ENCODE data around the gene TRPM6.

The TRPM6 gene

DNA sequence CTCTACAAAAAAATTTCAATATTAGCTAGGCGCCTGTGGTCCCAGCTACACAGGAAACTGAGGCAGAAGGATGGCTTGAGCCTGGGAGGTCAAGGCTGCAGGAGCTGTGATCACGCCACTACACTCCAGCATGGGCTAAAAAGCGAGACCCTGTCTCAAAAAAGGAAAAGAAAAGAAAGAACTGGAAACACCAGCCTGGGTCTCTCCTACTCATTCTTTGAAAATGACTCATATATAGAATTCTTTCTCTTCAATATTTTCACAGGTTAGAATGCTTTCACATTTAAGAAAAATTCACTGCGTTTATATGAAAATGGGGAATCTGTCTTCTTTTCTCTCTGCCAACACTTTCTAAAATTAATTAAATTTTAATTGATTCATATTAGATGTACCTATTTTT, 115.6 kb downstream of the TRPM6 start:
- no peaks in the 10 kb centered on the region for H3K27me3 ChIP-seq (ENCODE audit: low read length)
- H3K79me2 ChIP-seq (ENCODE audit: insufficient read depth, low read length) = no peaks in the 10 kb centered on the region
- H3K4me2 ChIP-seq (ENCODE audit: low read depth, low read length, poor library complexity, severe bottlenecking) = no peak overlapping the region
- H3K4me3 ChIP-seq (ENCODE audit: insufficient read depth, low read length, poor library complexity, severe bottlenecking) = no peak overlapping the region
- no peaks in the 10 kb centered on the region for H3K36me3 ChIP-seq (ENCODE audit: low read length)
- H4K20me1 ChIP-seq (ENCODE audit: low read depth, low read length) = no peaks in the 10 kb centered on the region
- H3K9me2 ChIP-seq (replicated peaks; ENCODE audit: insufficient read depth, low read length) = no peaks in the 10 kb centered on the region
- H3K9ac ChIP-seq (ENCODE audit: low read length) = no peak overlapping the region
- TF ChIP-seq EZH2phosphoT487 (conservative IDR thresholded peaks at IDR 0.05; ENCODE audit: low read length) = no peak
- TF ChIP-seq, protein P1, sequence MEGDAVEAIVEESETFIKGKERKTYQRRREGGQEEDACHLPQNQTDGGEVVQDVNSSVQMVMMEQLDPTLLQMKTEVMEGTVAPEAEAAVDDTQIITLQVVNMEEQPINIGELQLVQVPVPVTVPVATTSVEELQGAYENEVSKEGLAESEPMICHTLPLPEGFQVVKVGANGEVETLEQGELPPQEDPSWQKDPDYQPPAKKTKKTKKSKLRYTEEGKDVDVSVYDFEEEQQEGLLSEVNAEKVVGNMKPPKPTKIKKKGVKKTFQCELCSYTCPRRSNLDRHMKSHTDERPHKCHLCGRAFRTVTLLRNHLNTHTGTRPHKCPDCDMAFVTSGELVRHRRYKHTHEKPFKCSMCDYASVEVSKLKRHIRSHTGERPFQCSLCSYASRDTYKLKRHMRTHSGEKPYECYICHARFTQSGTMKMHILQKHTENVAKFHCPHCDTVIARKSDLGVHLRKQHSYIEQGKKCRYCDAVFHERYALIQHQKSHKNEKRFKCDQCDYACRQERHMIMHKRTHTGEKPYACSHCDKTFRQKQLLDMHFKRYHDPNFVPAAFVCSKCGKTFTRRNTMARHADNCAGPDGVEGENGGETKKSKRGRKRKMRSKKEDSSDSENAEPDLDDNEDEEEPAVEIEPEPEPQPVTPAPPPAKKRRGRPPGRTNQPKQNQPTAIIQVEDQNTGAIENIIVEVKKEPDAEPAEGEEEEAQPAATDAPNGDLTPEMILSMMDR (IDR thresholded peaks at IDR 0.05; ENCODE audit: insufficient read depth, low read length, poor library complexity, severe bottlenecking) = no peak
- no peaks in the 10 kb centered on the region for H3F3A ChIP-seq (ENCODE audit: insufficient read depth)
- H3K27ac ChIP-seq (ENCODE audit: low read depth, low read length) = no peak overlapping the region
- H2AFZ ChIP-seq (ENCODE audit: low read depth, low read length, severe bottlenecking) = no peak overlapping the region
- no peaks in the 10 kb centered on the region for H3K9me3 ChIP-seq (ENCODE audit: insufficient read depth, low read length)

DNA sequence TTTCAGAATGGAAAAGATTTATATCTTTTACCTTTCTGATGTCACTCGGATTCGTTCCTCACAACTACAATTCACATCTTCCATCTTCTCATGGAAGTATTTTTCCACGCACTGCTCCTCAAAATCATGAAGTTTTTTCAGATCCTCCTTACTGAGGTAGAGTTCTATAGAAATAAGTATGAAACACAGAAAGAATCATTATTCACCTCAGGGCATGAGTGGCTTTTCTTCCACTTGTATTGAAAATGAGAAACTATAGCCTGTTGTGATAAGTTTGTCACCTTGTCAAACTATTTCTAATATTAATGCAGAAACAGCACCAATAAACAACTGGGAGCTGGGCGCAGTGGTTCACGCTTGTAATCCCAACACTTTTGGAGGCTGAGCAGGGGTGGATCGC, 116.0 kb downstream of the TRPM6 start:
- Histone ChIP-seq H3K36me3 (ENCODE audit: low read length) (no peaks in the 10 kb centered on the region), H3K27me3 (ENCODE audit: low read length) (no peaks in the 10 kb centered on the region), H3K4me2 (ENCODE audit: low read depth, low read length, poor library complexity, severe bottlenecking) (no peak overlapping the region), H3K9me3 (ENCODE audit: insufficient read depth, low read length) (no peaks in the 10 kb centered on the region), H4K20me1 (ENCODE audit: low read depth, low read length) (no peaks in the 10 kb centered on the region), H3K4me3 (ENCODE audit: insufficient read depth, low read length, poor library complexity, severe bottlenecking) (no peak overlapping the region), H3K9ac (ENCODE audit: low read length) (no peak overlapping the region), H3K79me2 (ENCODE audit: insufficient read depth, low read length) (no peaks in the 10 kb centered on the region), H3K9me2 (replicated peaks; ENCODE audit: insufficient read depth, low read length) (no peaks in the 10 kb centered on the region), H3K27ac (ENCODE audit: low read depth, low read length) (no peak overlapping the region), H2AFZ (ENCODE audit: low read depth, low read length, severe bottlenecking) (no peak overlapping the region), H3F3A (ENCODE audit: insufficient read depth) (no peaks in the 10 kb centered on the region)
- TF ChIP-seq EZH2phosphoT487 (conservative IDR thresholded peaks at IDR 0.05; ENCODE audit: low read length) = no peak

DNA sequence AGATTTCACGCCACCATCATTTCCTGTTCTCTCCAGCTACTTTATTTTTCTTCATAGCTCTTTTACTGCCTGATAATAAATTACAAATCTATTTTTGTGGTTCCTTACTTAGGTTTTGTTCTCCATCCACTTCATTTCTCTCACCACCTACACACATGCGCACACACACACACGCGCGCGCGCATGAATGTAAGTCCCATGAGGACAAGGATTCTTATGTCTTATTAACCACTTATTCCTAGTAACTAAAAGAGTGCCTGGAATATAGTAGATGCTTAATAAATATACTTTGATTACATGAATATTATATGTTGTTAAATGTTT, 116.5 kb downstream of the TRPM6 start:
- no peak overlapping the region for H3K4me3 ChIP-seq (ENCODE audit: insufficient read depth, low read length, poor library complexity, severe bottlenecking)
- H3K9ac ChIP-seq (ENCODE audit: low read length) = no peak overlapping the region
- H3K9me2 ChIP-seq (replicated peaks; ENCODE audit: insufficient read depth, low read length) = no peaks in the 10 kb centered on the region
- H3K27me3 ChIP-seq (ENCODE audit: low read length) = no peaks in the 10 kb centered on the region
- H2AFZ ChIP-seq (ENCODE audit: low read depth, low read length, severe bottlenecking) = no peak overlapping the region
- H3K9me3 ChIP-seq (ENCODE audit: insufficient read depth, low read length) = no peaks in the 10 kb centered on the region
- TF ChIP-seq EZH2phosphoT487 (conservative IDR thresholded peaks at IDR 0.05; ENCODE audit: low read length) = no peak
- TF ChIP-seq, protein P1 (IDR thresholded peaks at IDR 0.05; ENCODE audit: insufficient read depth, low read length, poor library complexity, severe bottlenecking) = peak; percentile 10
- no peaks in the 10 kb centered on the region for H3F3A ChIP-seq (ENCODE audit: insufficient read depth)
- no peaks in the 10 kb centered on the region for H3K79me2 ChIP-seq (ENCODE audit: insufficient read depth, low read length)
- no peak overlapping the region for H3K27ac ChIP-seq (ENCODE audit: low read depth, low read length)
- H3K4me2 ChIP-seq (ENCODE audit: low read depth, low read length, poor library complexity, severe bottlenecking) = no peak overlapping the region
- no peaks in the 10 kb centered on the region for H3K36me3 ChIP-seq (ENCODE audit: low read length)
- no peaks in the 10 kb centered on the region for H4K20me1 ChIP-seq (ENCODE audit: low read depth, low read length)

DNA sequence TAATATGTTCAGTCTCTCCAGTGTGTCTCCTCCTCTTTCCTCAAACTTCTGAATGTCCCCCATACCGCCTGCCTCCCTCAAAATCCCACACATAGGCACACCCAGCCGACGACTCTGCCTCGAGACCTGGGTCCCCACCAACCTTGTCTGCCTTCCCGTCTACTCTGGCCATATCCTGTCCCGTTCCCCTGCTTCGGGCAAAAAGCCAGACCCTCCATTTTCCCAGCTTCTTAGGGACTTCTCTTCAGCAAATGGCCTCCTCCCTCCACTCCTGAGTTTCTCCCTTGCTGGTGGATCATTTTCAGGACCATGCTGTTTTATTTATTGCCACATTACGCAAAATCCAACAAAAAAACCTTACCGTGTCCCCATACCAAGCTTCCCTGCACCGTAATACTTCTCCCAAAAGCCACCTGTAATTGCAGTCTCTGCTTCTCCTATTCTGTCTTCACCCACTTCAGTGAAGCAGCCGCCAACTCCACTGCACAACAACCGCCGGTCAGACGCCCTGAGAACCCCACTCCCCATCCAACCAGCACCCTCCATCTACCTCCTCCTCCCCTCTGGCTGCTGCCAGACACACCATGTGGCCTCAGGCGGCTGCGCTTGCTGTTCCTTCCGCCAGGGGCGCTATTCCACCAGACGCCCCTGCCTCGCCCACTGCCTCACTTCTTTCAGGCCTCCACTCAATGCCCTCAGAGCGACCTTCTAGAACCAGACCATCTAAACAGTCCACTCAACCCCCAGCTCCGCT, 117.0 kb downstream of the TRPM6 start:
- Histone ChIP-seq H3K4me2 (ENCODE audit: low read depth, low read length, poor library complexity, severe bottlenecking) (no peak overlapping the region), H3K9me2 (replicated peaks; ENCODE audit: insufficient read depth, low read length) (no peaks in the 10 kb centered on the region), H4K20me1 (ENCODE audit: low read depth, low read length) (no peaks in the 10 kb centered on the region), H3K27me3 (ENCODE audit: low read length) (no peaks in the 10 kb centered on the region), H2AFZ (ENCODE audit: low read depth, low read length, severe bottlenecking) (no peak overlapping the region), H3K9me3 (ENCODE audit: insufficient read depth, low read length) (no peaks in the 10 kb centered on the region), H3K9ac (ENCODE audit: low read length) (no peak overlapping the region), H3F3A (ENCODE audit: insufficient read depth) (no peaks in the 10 kb centered on the region), H3K79me2 (ENCODE audit: insufficient read depth, low read length) (no peaks in the 10 kb centered on the region), H3K27ac (ENCODE audit: low read depth, low read length) (no peak overlapping the region), H3K4me3 (ENCODE audit: insufficient read depth, low read length, poor library complexity, severe bottlenecking) (no peak overlapping the region), H3K36me3 (ENCODE audit: low read length) (no peaks in the 10 kb centered on the region)
- no peak for TF ChIP-seq EZH2phosphoT487 (conservative IDR thresholded peaks at IDR 0.05; ENCODE audit: low read length)
- TF ChIP-seq, protein P1 (IDR thresholded peaks at IDR 0.05; ENCODE audit: insufficient read depth, low read length, poor library complexity, severe bottlenecking) = peak; percentile 95

Measured in SU-DHL-6 (cell line).